DOHH2 (cell line): ENCODE measurements around the gene TBCK.

Experiments used
- H3F3A ChIP-seq: fragments of 200-600 bp; sonication (generic), shearing (Covaris generic); 2 replicates; pipeline ENCODE4 v1.6.0; 2016; ENCODE audit warnings: antibody characterized with exemption, mild to moderate bottlenecking; ENCODE audit not compliant: control insufficient read depth, insufficient read depth
- H3K27ac ChIP-seq: fragments of 200-600 bp; sonication (generic); 2 replicates; pipeline ENCODE4 v1.5.1; 2014; ENCODE audit warnings: low read depth, mild to moderate bottlenecking, low read length, moderate library complexity
- H3K27me3 ChIP-seq: fragments of 200-600 bp; sonication (generic); 2 replicates; pipeline ENCODE4 v1.6.1; 2014; ENCODE audit warnings: mild to moderate bottlenecking, low read length, mixed read lengths; ENCODE audit not compliant: control insufficient read depth
- H3K36me3 ChIP-seq: fragments of 200-600 bp; sonication (generic); 2 replicates; pipeline ENCODE4 v1.6.1; 2014; ENCODE audit warnings: mild to moderate bottlenecking, low read length, moderate library complexity, mixed read lengths; ENCODE audit not compliant: control insufficient read depth
- H3K4me1 ChIP-seq: fragments of 200-600 bp; sonication (generic); 2 replicates; pipeline ENCODE4 v1.6.1; 2014; ENCODE audit warnings: mild to moderate bottlenecking, low read length, mixed read lengths; ENCODE audit not compliant: control insufficient read depth
- H3K4me2 ChIP-seq: fragments of 200-600 bp; sonication (generic); 2 replicates; pipeline ENCODE4 v1.6.0; 2014; ENCODE audit warnings: mild to moderate bottlenecking, low read length, moderate library complexity
- H3K4me3 ChIP-seq: fragments of 200-600 bp; sonication (generic); 2 replicates; pipeline ENCODE4 v1.5.1; 2014; ENCODE audit warnings: mild to moderate bottlenecking, low read length, mixed read lengths
- H3K79me2 ChIP-seq: fragments of 200-600 bp; sonication (generic); 2 replicates; pipeline ENCODE4 v1.6.1; 2014; ENCODE audit warnings: mild to moderate bottlenecking, low read length, mixed read lengths; ENCODE audit not compliant: control insufficient read depth
- H3K9me2 ChIP-seq: fragments of 200-600 bp; sonication (generic); replicated peaks from 2 replicates; pipeline ENCODE4 v1.6.1; 2014; ENCODE audit warnings: mild to moderate bottlenecking, low read length, mixed read lengths; ENCODE audit not compliant: control insufficient read depth
- H3K9me3 ChIP-seq: fragments of 200-600 bp; sonication (generic); 2 replicates; pipeline ENCODE4 v1.6.1; 2014; ENCODE audit warnings: antibody characterized with exemption, low read length, mixed read lengths; ENCODE audit not compliant: control insufficient read depth, insufficient read depth
- H4K20me1 ChIP-seq: fragments of 200-600 bp; sonication (generic); 2 replicates; pipeline ENCODE4 v1.6.0; 2014; ENCODE audit warnings: low read depth, mild to moderate bottlenecking, antibody characterized with exemption, low read length, moderate library complexity; ENCODE audit not compliant: control insufficient read depth, insufficient read depth
- CTCF ChIP-seq: fragments of 200-600 bp; sonication (generic); IDR thresholded peaks from one replicate; pipeline ENCODE4 v1.5.1; 2014; ENCODE audit warnings: antibody characterized with exemption, mild to moderate bottlenecking, low read depth, low read length; ENCODE audit not compliant: poor library complexity, severe bottlenecking
- EZH2phosphoT487 ChIP-seq: fragments of 200-600 bp; sonication (generic); IDR thresholded peaks from 2 replicates; pipeline ENCODE4 v1.6.1; 2017; ENCODE audit warnings: borderline replicate concordance, mild to moderate bottlenecking, antibody characterized with exemption, low read length, moderate library complexity, mixed read lengths

The TBCK gene

GRCh38 chr4:106287353-106287969 lies 28.5 kb downstream of the TBCK start:
- TF ChIP-seq EZH2phosphoT487 (no peak), CTCF (no peak)
- Histone ChIP-seq H3K79me2 (no peaks in the 10 kb centered on the region), H3K27me3 (no peaks in the 10 kb centered on the region), H3K9me3 (no peaks in the 10 kb centered on the region), H3K36me3 (peaks cover 10% of the 10 kb centered on the region; the same call in 1 of the 2 replicates), H3K4me3 (no peak overlapping the region), H3K4me1 (no peaks in the 10 kb centered on the region), H3F3A (no peaks in the 10 kb centered on the region), H3K9me2 (no peaks in the 10 kb centered on the region), H3K4me2 (no peak overlapping the region), H3K27ac (no peak overlapping the region), H4K20me1 (no peaks in the 10 kb centered on the region)

- Histone ChIP-seq H3K27ac (no peak overlapping the region), H3K4me2 (no peak overlapping the region), H3K27me3 (no peaks in the 10 kb centered on the region), H4K20me1 (no peaks in the 10 kb centered on the region), H3K4me1 (no peaks in the 10 kb centered on the region), H3K4me3 (no peak overlapping the region), H3K79me2 (no peaks in the 10 kb centered on the region), H3K9me2 (no peaks in the 10 kb centered on the region), H3K9me3 (no peaks in the 10 kb centered on the region), H3F3A (no peaks in the 10 kb centered on the region), H3K36me3 (peaks cover 7% of the 10 kb centered on the region; the same call in 1 of the 2 replicates)
- no peak for TF ChIP-seq CTCF
- TF ChIP-seq EZH2phosphoT487, result no peak
Measured at GRCh38 chr4:106286611-106287010, 29.4 kb downstream of the TBCK start.

- Histone ChIP-seq H3K4me2 (no peak overlapping the region), H3K36me3 (no peaks in the 10 kb centered on the region; the same call in 1 of the 2 replicates), H3K27me3 (no peaks in the 10 kb centered on the region), H3K9me3 (no peaks in the 10 kb centered on the region), H3K9me2 (no peaks in the 10 kb centered on the region), H4K20me1 (no peaks in the 10 kb centered on the region), H3F3A (no peaks in the 10 kb centered on the region), H3K27ac (no peak overlapping the region), H3K4me1 (no peaks in the 10 kb centered on the region), H3K4me3 (no peak overlapping the region), H3K79me2 (no peaks in the 10 kb centered on the region)
- TF ChIP-seq EZH2phosphoT487, result no peak
- TF ChIP-seq CTCF, result no peak
Measured at GRCh38 chr4:106284227-106284626, 31.8 kb downstream of the TBCK start.
